ENCODE results near the gene CELF2. TPM values are rescaled to one million over a fixed set of nuclear protein-coding genes. Genes with fewer than 3 reads are reported as not detected.

CELF2 gene
- total RNA-seq, 1 experiment from 2014 or later = 28.7 TPM

DNA sequence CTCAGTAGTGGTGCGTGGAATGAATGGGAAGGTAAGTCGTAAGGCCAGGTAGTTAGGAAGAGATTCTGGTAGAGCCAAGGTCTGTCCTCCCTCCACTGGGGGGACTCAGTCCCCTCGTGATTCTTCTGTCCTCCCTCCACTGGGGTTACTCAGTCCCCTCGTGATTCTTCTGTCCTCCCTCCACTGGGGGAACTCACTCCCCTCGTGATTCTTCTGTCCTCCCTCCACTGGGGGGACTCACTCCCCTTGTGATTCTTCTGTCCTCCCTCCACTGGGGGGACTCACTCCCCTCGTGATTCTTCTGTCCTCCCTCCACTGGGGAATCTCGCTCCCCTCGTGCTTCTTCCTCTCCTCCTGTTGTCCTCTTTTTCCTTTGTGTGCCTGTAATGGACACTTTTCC is 125.1 kb downstream of the CELF2 start:
- no peak overlapping the region for H2BK20ac ChIP-seq (ENCODE audit: low read depth, low read length, poor library complexity, severe bottlenecking)
- no peak overlapping the region for H3K4ac ChIP-seq (ENCODE audit: low read depth, low read length)
- peak overlapping the region in 2 of 3 experiments; percentile 49 to 64; a peak in 3 of 7 replicates for H3K27ac Mint-ChIP-seq
- peaks cover 2 to 13% (median 2%) of the 10 kb centered on the region in 3 experiments; a peak in 4 of 7 replicates for H3K36me3 Mint-ChIP-seq (ENCODE audit: insufficient read depth in 1 of 3, low read depth in 3 of 3)
- H4K91ac ChIP-seq (ENCODE audit: insufficient read length, low read depth, low read length) = no peak overlapping the region
- H3K14ac ChIP-seq (ENCODE audit: insufficient read depth, low read length) = no peak overlapping the region
- no peak overlapping the region for H3K56ac ChIP-seq (ENCODE audit: insufficient read length, low read depth, low read length)
- H3K4me3 Mint-ChIP-seq = no peak overlapping the region
- H3K79me1 ChIP-seq (ENCODE audit: insufficient read depth, low read depth, low read length, poor library complexity, severe bottlenecking) = no peaks in the 10 kb centered on the region
- H2BK12ac ChIP-seq (ENCODE audit: insufficient read length, low read depth, low read length) = no peak overlapping the region
- peaks cover 57 to 61% of the 10 kb centered on the region in 2 experiments for H3K4me1 Mint-ChIP-seq
- TF ChIP-seq CTCF (conservative IDR thresholded peaks at IDR 0.05) = no peak
- no peak overlapping the region for H3T11ph ChIP-seq (ENCODE audit: low read length)
- no CpG with 5 or more reads among the region's 8 CpGs for WGBS (ENCODE audit: extremely low coverage, insufficient read length, low lambda C conversion rate)
- no peak overlapping the region for H2BK120ac ChIP-seq (ENCODE audit: low read depth, low read length, poor library complexity, severe bottlenecking)
- peaks cover 0 to 3% of the 10 kb centered on the region in 2 experiments; a peak in 1 of 5 replicates for H3K9me3 Mint-ChIP-seq
- H3K23ac ChIP-seq (ENCODE audit: insufficient read length, low read depth, low read length) = no peak overlapping the region
- no peak overlapping the region for H2BK15ac ChIP-seq (ENCODE audit: low read depth, low read length)
- no peak for DNase-seq
- H3K4me2 ChIP-seq (ENCODE audit: insufficient read depth, insufficient read length, low read length) = no peak overlapping the region
- H3K27me3 Mint-ChIP-seq (ENCODE audit: low read depth) = no peaks in the 10 kb centered on the region
- H3K79me2 ChIP-seq (ENCODE audit: insufficient read depth, low read length) = 0 out of 2 replicates have a peak, but pooled peaks cover 2% of the 10 kb centered on the region
- H3K9ac ChIP-seq (ENCODE audit: extremely low read depth, insufficient read length, low read length) = no peak overlapping the region
- no peak overlapping the region for H2AFZ ChIP-seq (ENCODE audit: low read length)
- H4K20me1 ChIP-seq (ENCODE audit: control insufficient read depth, insufficient read depth, insufficient read length) = no peaks in the 10 kb centered on the region
- H2AK5ac ChIP-seq (ENCODE audit: insufficient read length, low read length) = no peak overlapping the region
- H2BK5ac ChIP-seq (ENCODE audit: insufficient read length, low read length) = no peak overlapping the region
- H3K9me3 ChIP-seq (ENCODE audit: control insufficient read depth, low read depth, low read length) = no peaks in the 10 kb centered on the region
- no peak overlapping the region for H3K18ac ChIP-seq (ENCODE audit: insufficient read length, low read depth, low read length)
- H3K23me2 ChIP-seq (ENCODE audit: insufficient read length, low read depth, low read length, poor library complexity, severe bottlenecking) = no peaks in the 10 kb centered on the region
- no peak overlapping the region for H3K27ac ChIP-seq (ENCODE audit: insufficient read length, low read depth, low read length)
- H3K4me1 ChIP-seq (ENCODE audit: insufficient read depth, low read length) = peaks cover 8% of the 10 kb centered on the region; the same call in 1 of the 2 replicates
- no peak overlapping the region for H4K8ac ChIP-seq (replicated peaks; ENCODE audit: insufficient read length, low read depth, low read length)
- no peaks in the 10 kb centered on the region for H3K27me3 ChIP-seq (ENCODE audit: insufficient read depth, low read length)
- H4K5ac ChIP-seq (ENCODE audit: insufficient read length, low read depth, low read length) = no peak overlapping the region
